OCI-LY7 (cell line): ENCODE data around the gene DISC1. TPM values are rescaled to one million over a fixed set of nuclear protein-coding genes. Genes with fewer than 3 reads are reported as not detected.
A peak's percentile ranks its signal among the peaks of the same experiment; 100 is the strongest.

ENCODE experiments used
- Bru-seq: library from RNA; stranded (reverse); fragments of 400-500 nt; gene quantifications from one replicate; lab custom pipeline; 2021; lab: Mats Ljungman, UMichigan
- BruChase-seq, 2 experiments: library from RNA; stranded (reverse); fragments of 400-500 nt; gene quantifications; one replicate each; lab custom pipeline; 2021; lab: Mats Ljungman, UMichigan
- BruUV-seq: library from RNA; stranded (reverse); fragments of 400-500 nt; replicated peaks from 2 replicates; lab custom pipeline; 2021; lab: Mats Ljungman, UMichigan
- CTCF ChIA-PET: fragments of 300-600 bp; sonication (Branson Sonifier 250); formaldehyde crosslinking; loops from one replicate; lab custom pipeline; 2022; ENCODE audit warnings: antibody characterized with exemption; ENCODE audit not compliant: unreplicated experiment; lab: Charles Lee
- POLR2A ChIA-PET: fragments of 300-600 bp; sonication (Branson Sonifier 250); formaldehyde crosslinking; loops from one replicate; lab custom pipeline; 2022; ENCODE audit warnings: antibody characterized with exemption; lab: Charles Lee
- DNase-seq: peaks from one replicate; pipeline ENCODE4 v3.0.0-alpha.2; 2015; ENCODE audit warnings: low spot score
- H2AFZ ChIP-seq: fragments of 200-600 bp; sonication (generic), shearing (Covaris generic); 2 replicates; pipeline ENCODE4 v1.6.1; 2014; ENCODE audit warnings: mild to moderate bottlenecking, antibody characterized with exemption, low read length, moderate library complexity
- H3K27ac ChIP-seq: fragments of 200-600 bp; sonication (generic); 2 replicates; pipeline ENCODE4 v1.5.1; 2014; ENCODE audit warnings: mixed run types, low read depth, mild to moderate bottlenecking, moderate library complexity, low read length, inconsistent platforms; ENCODE audit not compliant: poor library complexity, severe bottlenecking
- H3K36me3 ChIP-seq: fragments of 200-600 bp; sonication (generic); 2 replicates; pipeline ENCODE4 v1.6.1; 2014; ENCODE audit warnings: mild to moderate bottlenecking, antibody characterized with exemption, low read length, moderate library complexity, mixed read lengths; ENCODE audit not compliant: insufficient read depth
- H3K4me1 ChIP-seq: fragments of 200-600 bp; sonication (generic); 2 replicates; pipeline ENCODE4 v1.5.1; 2014; ENCODE audit warnings: mild to moderate bottlenecking, low read length; ENCODE audit not compliant: insufficient read depth, poor library complexity, severe bottlenecking
- H3K4me2 ChIP-seq: fragments of 200-600 bp; sonication (generic); 2 replicates; pipeline ENCODE4 v1.6.1; 2014; ENCODE audit warnings: mild to moderate bottlenecking, low read length
- H3K4me3 ChIP-seq: fragments of 200-600 bp; sonication (generic); 2 replicates; pipeline ENCODE4 v1.5.1; 2014; ENCODE audit warnings: mild to moderate bottlenecking, low read depth, low read length; ENCODE audit not compliant: poor library complexity, severe bottlenecking
- H3K79me2 ChIP-seq: fragments of 200-600 bp; sonication (generic); 2 replicates; pipeline ENCODE4 v1.6.1; 2016; ENCODE audit warnings: low read depth, mild to moderate bottlenecking, low read length, moderate library complexity, mixed read lengths; ENCODE audit not compliant: insufficient read depth
- H3K9me2 ChIP-seq: fragments of 200-600 bp; sonication (generic); 2 replicates; pipeline ENCODE4 v1.6.1; 2016; ENCODE audit warnings: mild to moderate bottlenecking, low read length, mixed read lengths; ENCODE audit not compliant: insufficient read depth
- H3K9me3 ChIP-seq: fragments of 200-600 bp; sonication (generic); 2 replicates; pipeline ENCODE4 v1.6.1; 2014; ENCODE audit warnings: mild to moderate bottlenecking, mixed run types, low read length, mixed read lengths
- H4K20me1 ChIP-seq: fragments of 200-600 bp; sonication (generic); 2 replicates; pipeline ENCODE4 v1.6.1; 2014; ENCODE audit warnings: mild to moderate bottlenecking, antibody characterized with exemption, low read length, moderate library complexity, mixed read lengths; ENCODE audit not compliant: insufficient read depth
- CTCF ChIP-seq: fragments of 200-600 bp; sonication (generic); conservative IDR thresholded peaks from 2 replicates; pipeline ENCODE4 v1.5.1; 2014; ENCODE audit warnings: mild to moderate bottlenecking, antibody characterized with exemption, low read length, moderate library complexity, mixed read lengths
- EZH2phosphoT487 ChIP-seq: fragments of 200-600 bp; sonication (generic); IDR thresholded peaks from 2 replicates; pipeline ENCODE4 v1.6.1; 2018; ENCODE audit warnings: low read depth, borderline replicate concordance, mild to moderate bottlenecking, mixed run types, antibody characterized with exemption, low read length, moderate library complexity, mixed read lengths
- intact Hi-C: fragments of 100-400 bp; cut with micrococcal nuclease; formaldehyde crosslinking; loops from one replicate; pipeline ENCODE4 v1.10.0; 2022; ENCODE audit not compliant: unreplicated experiment
- long read RNA-seq: library from polyadenylated mRNA; stranded (forward); transcript quantifications from one replicate; pipeline ENCODE4 v2.0.0, GENCODE V29; 2022
- total RNA-seq, 2 experiments: library from RNA; depleted of rRNA in 1 of 2; stranded (reverse); fragments of >200 nt in 1 of 2; shearing (Covaris generic) in 1 of 2; gene quantifications; 2 replicates each; pipeline ENCODE4 v1.2.3, GENCODE V29; 2014 to 2022

DISC1 gene
- total RNA-seq (2014; rRNA removed; shearing (Covaris generic)) (not detected in 2 replicates), total RNA-seq (2022) (0.91 and 1.4 TPM in 2 replicates), Bru-seq, nascent RNA (percentile 21 among the genes with signal in this experiment), BruChase-seq, experiment 1, labeled RNA remaining after a 6-hour chase (percentile 26 among the genes with signal in this experiment), BruChase-seq, experiment 2, labeled RNA remaining after a 2-hour chase (percentile 23 among the genes with signal in this experiment)
- long read RNA-seq: 0 reads

GRCh38 chr1:231626535-231626950 lies at the start of gene DISC1:
Gene DISC1 (plus strand): TSS chr1:231626790. CDS start chr1:231626868, 78 bp downstream.
- Histone ChIP-seq H3K4me1 (no peaks in the 10 kb centered on the region), H3K4me2 (peak within 1 kb of the TSS; percentile 12; the same call in 1 of the 2 replicates), H2AFZ (no peak within 1 kb of the TSS), H3K9me2 (no peaks in the 10 kb centered on the region), H3K79me2 (no peaks in the 10 kb centered on the region), H3K36me3 (no peaks in the 10 kb centered on the region), H4K20me1 (no peaks in the 10 kb centered on the region), H3K4me3 (peak within 1 kb of the TSS; percentile 29), H3K27ac (no peak within 1 kb of the TSS), H3K9me3 (no peaks in the 10 kb centered on the region)
- TF ChIP-seq CTCF: no peak
- TF ChIP-seq EZH2phosphoT487: no peak
- no peak for DNase-seq
- no TSS peak for BruUV-seq
- POLR2A ChIA-PET: no interaction called here
- intact Hi-C loops: no loop called here
- CTCF ChIA-PET: no interaction called here

DNA sequence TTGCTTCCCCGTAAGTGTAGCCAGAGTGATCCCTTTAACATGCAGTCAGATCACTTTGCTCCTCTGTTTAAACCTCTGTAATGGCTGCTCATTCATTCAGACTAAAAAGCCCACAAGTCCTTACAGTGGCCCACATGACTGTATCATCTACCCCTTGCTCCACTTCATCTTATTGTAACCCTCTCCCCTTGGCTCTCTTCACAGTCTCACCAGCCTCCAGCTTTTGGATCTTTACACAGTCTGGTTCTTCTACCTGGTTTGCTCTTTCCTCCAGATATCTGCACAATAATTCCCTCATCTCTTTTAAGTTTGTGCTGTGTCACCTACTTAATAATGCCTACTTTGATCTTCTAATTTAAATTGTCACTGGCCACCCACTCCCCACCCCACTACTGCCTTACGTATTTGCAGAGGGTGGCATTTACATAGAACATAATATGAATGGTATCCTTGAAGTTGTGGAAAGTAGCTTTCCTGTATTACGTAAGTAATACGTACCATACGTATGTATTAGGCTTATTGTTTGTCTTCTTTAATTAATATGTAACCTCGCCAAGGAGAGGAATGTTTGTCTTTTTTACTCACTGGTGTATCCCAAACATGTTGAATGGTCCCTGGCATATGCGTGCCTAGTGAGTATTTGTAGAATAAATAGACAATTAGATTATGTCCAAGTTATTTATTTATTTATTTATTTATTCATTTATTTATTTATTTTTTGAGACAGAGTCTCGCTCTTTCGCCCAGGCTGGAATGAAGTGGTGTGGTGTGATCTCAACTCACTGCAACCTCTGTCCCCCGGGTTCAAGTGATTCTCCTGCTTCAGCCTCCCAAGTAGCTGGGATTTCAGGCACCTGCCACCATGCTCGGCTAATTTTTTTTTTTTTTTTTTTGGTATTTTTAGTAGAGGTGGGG lies 49.5 kb upstream of the DISC1 start:
- no peak for DNase-seq
- CTCF ChIA-PET: no interaction called here

More for the DNA sequence above, 49.5 kb upstream of the DISC1 start:
- Histone ChIP-seq H3K9me3 (no peaks in the 10 kb centered on the region), H3K4me1 (no peaks in the 10 kb centered on the region), H3K79me2 (no peaks in the 10 kb centered on the region), H3K4me3 (no peak overlapping the region), H3K4me2 (no peak overlapping the region), H2AFZ (no peak overlapping the region), H3K27ac (no peak overlapping the region), H4K20me1 (no peaks in the 10 kb centered on the region), H3K36me3 (no peaks in the 10 kb centered on the region), H3K9me2 (no peaks in the 10 kb centered on the region)
- TF ChIP-seq CTCF (no peak), EZH2phosphoT487 (no peak)
- no TSS peak for BruUV-seq
- POLR2A ChIA-PET: interaction anchor here (0.6 kb wide), 1 partner anchor 427 kb away, joined by 3 read pairs; no protein-coding TSS in a partner anchor
- intact Hi-C loops: no loop called here
